Vagina (tissue), 2 donors: ENCODE results near the gene MSH3.
A peak's percentile ranks its signal among the peaks of the same experiment; 100 is the strongest.

Experiments
- POLR2A ChIP-seq, 2 donors: fragments of 450-650 bp; IDR thresholded peaks; one replicate each; pipeline ENCODE4 v1.6.1; 2017; ENCODE audit warnings: antibody characterized with exemption in 2 of 2, mild to moderate bottlenecking in 2 of 2, moderate library complexity in 2 of 2
- POLR2AphosphoS5 ChIP-seq, 2 donors: sonication (generic); formaldehyde crosslinking; IDR thresholded peaks; one replicate each; pipeline ENCODE4 v1.9.0; 2017; ENCODE audit warnings: antibody characterized with exemption in 2 of 2, mild to moderate bottlenecking in 2 of 2, low read depth in 1 of 2; ENCODE audit not compliant: insufficient read depth in 1 of 2
- TF ChIP-seq, protein P1 (sequence below), 3 experiments: fragments of 450-650 bp in 2 of 3; fragments of 200-600 bp in 1 of 3; sonication (generic) in 1 of 3; IDR thresholded peaks; one replicate each; pipeline ENCODE4 v1.5.1; 2017 to 2019; ENCODE audit warnings: antibody characterized with exemption in 3 of 3, mild to moderate bottlenecking in 2 of 3, moderate library complexity in 2 of 3

DNA sequence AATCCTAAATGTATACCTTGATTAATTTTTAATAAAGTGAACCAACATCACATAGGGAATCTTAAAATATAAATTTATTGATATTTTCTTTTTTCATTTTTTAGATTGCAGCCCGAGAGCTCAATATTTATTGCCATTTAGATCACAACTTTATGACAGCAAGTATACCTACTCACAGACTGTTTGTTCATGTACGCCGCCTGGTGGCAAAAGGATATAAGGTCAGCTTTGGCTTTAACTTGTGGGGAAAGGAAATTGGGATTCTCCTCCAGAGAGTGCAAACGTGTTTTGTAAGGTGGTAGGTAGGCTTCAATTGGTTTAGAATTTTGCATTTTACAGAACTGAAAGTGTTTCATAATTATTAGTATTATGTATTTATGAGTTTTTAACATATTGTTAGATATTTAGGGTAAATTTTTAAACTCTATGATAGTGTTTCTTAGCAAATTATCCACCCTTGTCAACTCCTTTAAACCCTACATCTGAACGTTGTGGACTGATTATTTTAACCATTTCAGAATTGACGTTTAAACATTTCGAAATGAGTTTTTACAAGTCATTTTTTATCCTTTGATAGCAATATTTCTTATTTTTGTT lies 17.8 kb downstream of the MSH3 start:
- TF ChIP-seq POLR2A (IDR thresholded peaks at IDR 0.05) (no peak), POLR2AphosphoS5 (IDR thresholded peaks at IDR 0.05; ENCODE audit: insufficient read depth in 1 of 2, low read depth in 1 of 2) (no peak)
- TF ChIP-seq, protein P1, sequence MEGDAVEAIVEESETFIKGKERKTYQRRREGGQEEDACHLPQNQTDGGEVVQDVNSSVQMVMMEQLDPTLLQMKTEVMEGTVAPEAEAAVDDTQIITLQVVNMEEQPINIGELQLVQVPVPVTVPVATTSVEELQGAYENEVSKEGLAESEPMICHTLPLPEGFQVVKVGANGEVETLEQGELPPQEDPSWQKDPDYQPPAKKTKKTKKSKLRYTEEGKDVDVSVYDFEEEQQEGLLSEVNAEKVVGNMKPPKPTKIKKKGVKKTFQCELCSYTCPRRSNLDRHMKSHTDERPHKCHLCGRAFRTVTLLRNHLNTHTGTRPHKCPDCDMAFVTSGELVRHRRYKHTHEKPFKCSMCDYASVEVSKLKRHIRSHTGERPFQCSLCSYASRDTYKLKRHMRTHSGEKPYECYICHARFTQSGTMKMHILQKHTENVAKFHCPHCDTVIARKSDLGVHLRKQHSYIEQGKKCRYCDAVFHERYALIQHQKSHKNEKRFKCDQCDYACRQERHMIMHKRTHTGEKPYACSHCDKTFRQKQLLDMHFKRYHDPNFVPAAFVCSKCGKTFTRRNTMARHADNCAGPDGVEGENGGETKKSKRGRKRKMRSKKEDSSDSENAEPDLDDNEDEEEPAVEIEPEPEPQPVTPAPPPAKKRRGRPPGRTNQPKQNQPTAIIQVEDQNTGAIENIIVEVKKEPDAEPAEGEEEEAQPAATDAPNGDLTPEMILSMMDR (IDR thresholded peaks at IDR 0.05) = peak; percentile 42 to 78 (median 64)
